ENCODE data around the gene RUFY1. TPM values are rescaled to one million over a fixed set of nuclear protein-coding genes. Genes with fewer than 3 reads are reported as not detected.
"Not testable (repeated sequence)": the region's sequence is repeated elsewhere in the genome, so short reads cannot be mapped to it uniquely, and the experiment has no call there.

RUFY1 gene
- polyA plus RNA-seq, 1 experiment: 25.6 TPM

- Histone ChIP-seq H3K27me3 (ENCODE audit: control insufficient read depth, insufficient read depth, low read length) (peaks cover 5% of the 10 kb centered on the region; the same call in 1 of the 2 replicates), H3K4me3 (ENCODE audit: low read depth, low read length) (no peak overlapping the region), H3K36me3 (ENCODE audit: control insufficient read depth, insufficient read depth, low read length) (no peaks in the 10 kb centered on the region)
- no peak for DNase-seq (ENCODE audit: low read depth)
- TF ChIP-seq CTCF (IDR thresholded peaks at IDR 0.05; ENCODE audit: insufficient read depth, low read depth, low read length): no peak
- ChIA-PET CTCF (no interaction called here), POLR2A (no interaction called here)
Measured at GRCh38 chr5:179648410-179648809, 98.1 kb downstream of the RUFY1 start.

- H3K4me3 ChIP-seq (ENCODE audit: low read depth, low read length); POLR2A ChIA-PET; CTCF ChIA-PET; H3K36me3 ChIP-seq (ENCODE audit: control insufficient read depth, insufficient read depth, low read length); H3K27me3 ChIP-seq (ENCODE audit: control insufficient read depth, insufficient read depth, low read length); DNase-seq (ENCODE audit: low read depth): not testable (repeated sequence)
Measured at GRCh38 chr5:179649166-179649703, 98.9 kb downstream of the RUFY1 start.

- CTCF ChIA-PET; DNase-seq (ENCODE audit: low read depth); H3K27me3 ChIP-seq (ENCODE audit: control insufficient read depth, insufficient read depth, low read length): not testable (repeated sequence)
Measured at GRCh38 chr5:179650245-179650644, 99.9 kb downstream of the RUFY1 start.

GRCh38 chr5:179653135-179653534 lies 102.8 kb downstream of the RUFY1 start:
- H3K4me3 ChIP-seq (ENCODE audit: low read depth, low read length); CTCF ChIA-PET; H3K27me3 ChIP-seq (ENCODE audit: control insufficient read depth, insufficient read depth, low read length); H3K36me3 ChIP-seq (ENCODE audit: control insufficient read depth, insufficient read depth, low read length); POLR2A ChIA-PET; DNase-seq (ENCODE audit: low read depth): not testable (repeated sequence)

More at GRCh38 chr5:179650245-179650644, 99.9 kb downstream of the RUFY1 start:
- H3K36me3 ChIP-seq (ENCODE audit: control insufficient read depth, insufficient read depth, low read length); POLR2A ChIA-PET; H3K4me3 ChIP-seq (ENCODE audit: low read depth, low read length): not testable (repeated sequence)

- H3K27me3 ChIP-seq (ENCODE audit: control insufficient read depth, insufficient read depth, low read length); POLR2A ChIA-PET; DNase-seq (ENCODE audit: low read depth); H3K36me3 ChIP-seq (ENCODE audit: control insufficient read depth, insufficient read depth, low read length); H3K4me3 ChIP-seq (ENCODE audit: low read depth, low read length): not testable (repeated sequence)
- CTCF ChIA-PET: interaction anchor here (0.6 kb wide), 1 partner anchor 30 kb away, joined by 3 read pairs; no protein-coding TSS in a partner anchor
Measured at GRCh38 chr5:179657302-179658178, 107.2 kb downstream of the RUFY1 start.

- CTCF ChIA-PET: interaction anchor here (0.6 kb wide), 1 partner anchor 31 kb away, joined by 3 read pairs; no protein-coding TSS in a partner anchor
- peak; percentile 1 for DNase-seq (ENCODE audit: low read depth)
- POLR2A ChIA-PET; H3K36me3 ChIP-seq (ENCODE audit: control insufficient read depth, insufficient read depth, low read length); H3K27me3 ChIP-seq (ENCODE audit: control insufficient read depth, insufficient read depth, low read length): not testable (repeated sequence)
- H3K4me3 ChIP-seq (ENCODE audit: low read depth, low read length): peak overlapping the region; percentile 60
Measured at GRCh38 chr5:179658179-179658856, 108.0 kb downstream of the RUFY1 start.

Small RNAs within 50 kb of the gene (small RNA-seq; reads per million reads assigned to genes)
- gene AC136628.3 (ENCODE audit: insufficient read length, low read depth, low replicate concordance) (not detected), gene RF00017 (ENCODE audit: insufficient read length, low read depth, low replicate concordance) (not detected)

Other genes starting within 250 kb of the RUFY1 start
- gene ADAMTS2, start 205.1 kb upstream of the RUFY1 start, polyA plus RNA-seq (2011; rRNA removed): 80.0 and 129 TPM in 2 replicates
- 142 and 247 TPM in 2 replicates for gene HNRNPH1, start 73.1 kb downstream of the RUFY1 start, polyA plus RNA-seq (2011; rRNA removed)
- gene CBY3, start 130.5 kb downstream of the RUFY1 start, polyA plus RNA-seq (2011; rRNA removed): not detected in 2 replicates
- gene CANX, start 148.4 kb downstream of the RUFY1 start, polyA plus RNA-seq (2011; rRNA removed): 502 and 974 TPM in 2 replicates
- 4.4 and 5.3 TPM in 2 replicates for gene MAML1, start 182.3 kb downstream of the RUFY1 start, polyA plus RNA-seq (2011; rRNA removed)
- 0.49 and 0.88 TPM in 2 replicates for gene LTC4S, start 243.4 kb downstream of the RUFY1 start, polyA plus RNA-seq (2011; rRNA removed)